OCI-LY1 (cell line): Measurements from ENCODE around the gene COX4I1.
A peak's percentile ranks its signal among the peaks of the same experiment; 100 is the strongest.

ENCODE experiments used
- H2AFZ ChIP-seq: fragments of 200-600 bp; sonication (generic), shearing (Covaris generic); 2 replicates; pipeline ENCODE4 v1.6.0; 2014; ENCODE audit warnings: antibody characterized with exemption, mild to moderate bottlenecking, low read length
- H3F3A ChIP-seq: fragments of 200-600 bp; sonication (generic), shearing (Covaris generic); 2 replicates; pipeline ENCODE4 v1.6.0; 2014; ENCODE audit warnings: mild to moderate bottlenecking, antibody characterized with exemption, low read length, moderate library complexity; ENCODE audit not compliant: insufficient read depth
- H3K27ac ChIP-seq: fragments of 200-600 bp; sonication (generic); 2 replicates; pipeline ENCODE4 v1.5.1; 2014; ENCODE audit warnings: low read length, mixed run types, mild to moderate bottlenecking, low read depth; ENCODE audit not compliant: poor library complexity, severe bottlenecking
- H3K27me3 ChIP-seq: fragments of 200-600 bp; sonication (generic); 2 replicates; pipeline ENCODE4 v1.6.0; 2014; ENCODE audit warnings: antibody characterized with exemption, mild to moderate bottlenecking, low read length, moderate library complexity; ENCODE audit not compliant: insufficient read depth
- H3K36me3 ChIP-seq: fragments of 200-600 bp; sonication (generic); 2 replicates; pipeline ENCODE4 v1.6.1; 2014; ENCODE audit warnings: mild to moderate bottlenecking, antibody characterized with exemption, low read length, moderate library complexity, mixed read lengths; ENCODE audit not compliant: insufficient read depth
- H3K4me1 ChIP-seq: fragments of 200-600 bp; sonication (generic); 2 replicates; pipeline ENCODE4 v1.5.1; 2014; ENCODE audit warnings: mild to moderate bottlenecking, low read length, moderate library complexity; ENCODE audit not compliant: insufficient read depth, severe bottlenecking
- H3K4me2 ChIP-seq: fragments of 200-600 bp; sonication (generic), shearing (Covaris generic); 2 replicates; pipeline ENCODE4 v1.6.1; 2014; ENCODE audit warnings: low read length
- H3K4me3 ChIP-seq: fragments of 200-600 bp; sonication (generic); 2 replicates; pipeline ENCODE4 v1.5.1; 2014; ENCODE audit warnings: low read length, low read depth, mild to moderate bottlenecking, mixed read lengths; ENCODE audit not compliant: poor library complexity, severe bottlenecking
- H3K79me2 ChIP-seq: fragments of 200-600 bp; shearing (Covaris generic); 2 replicates; pipeline ENCODE4 v1.6.1; 2016; ENCODE audit warnings: mixed run types, low read length, mixed read lengths; ENCODE audit not compliant: insufficient read depth
- H3K9ac ChIP-seq: fragments of 200-600 bp; sonication (generic), shearing (Covaris generic); 2 replicates; pipeline ENCODE4 v1.6.1; 2014; ENCODE audit warnings: mild to moderate bottlenecking, low read length, mixed read lengths
- H3K9me2 ChIP-seq: fragments of 200-600 bp; sonication (generic), shearing (Covaris generic); 2 replicates; pipeline ENCODE4 v1.6.1; 2014; ENCODE audit warnings: low read depth, mild to moderate bottlenecking, low read length, mixed read lengths
- H3K9me3 ChIP-seq: fragments of 200-600 bp; shearing (Covaris generic); 2 replicates; pipeline ENCODE4 v1.6.1; 2014; ENCODE audit warnings: low read length, mixed read lengths
- H4K20me1 ChIP-seq: fragments of 200-600 bp; sonication (generic), shearing (Covaris generic); 2 replicates; pipeline ENCODE4 v1.6.0; 2016; ENCODE audit warnings: mild to moderate bottlenecking, low read length; ENCODE audit not compliant: insufficient read depth
- CTCF ChIP-seq: fragments of 200-600 bp; sonication (generic), shearing (Covaris generic); IDR thresholded peaks from 2 replicates; pipeline ENCODE4 v1.5.1; 2017; ENCODE audit warnings: mild to moderate bottlenecking, antibody characterized with exemption, low read length, moderate library complexity, mixed read lengths
- EZH2 ChIP-seq: fragments of 200-600 bp; sonication (generic), shearing (Covaris generic); IDR thresholded peaks from 2 replicates; pipeline ENCODE4 v1.8.0; 2017; ENCODE audit warnings: borderline replicate concordance, mixed run types, mild to moderate bottlenecking, antibody characterized with exemption, low read length, moderate library complexity, mixed read lengths

Gene COX4I1

GRCh38 chr16:85799497-85800320, at the start of gene COX4I1, which contains the start of gene EMC8:
COX4I1 (plus strand) TSS chr16:85799695; CDS start chr16:85801206, 1,511 bp downstream.
EMC8 (minus strand) TSS chr16:85799544; CDS start chr16:85799295, 249 bp downstream.
- peak within 1 kb of the TSS; percentile 95 for H3K4me2 ChIP-seq
- H3K4me3 ChIP-seq = peak within 1 kb of the TSS; percentile 86
- no peak within 1 kb of the TSS for H2AFZ ChIP-seq
- peaks cover 54% of the 10 kb centered on the region for H3K4me1 ChIP-seq
- no peaks in the 10 kb centered on the region for H3K9me3 ChIP-seq
- no peaks in the 10 kb centered on the region for H3K27me3 ChIP-seq
- H4K20me1 ChIP-seq = no peaks in the 10 kb centered on the region
- no peaks in the 10 kb centered on the region for H3F3A ChIP-seq
- peak within 1 kb of the TSS; percentile 46 for H3K27ac ChIP-seq
- no peaks in the 10 kb centered on the region for H3K9me2 ChIP-seq
- TF ChIP-seq EZH2 (no peak), CTCF (no peak)
- H3K79me2 ChIP-seq = peaks cover 41% of the 10 kb centered on the region
- H3K36me3 ChIP-seq = peaks cover 64% of the 10 kb centered on the region
- H3K9ac ChIP-seq = peak within 1 kb of the TSS; percentile 97

- Histone ChIP-seq H3K9me3 (no peaks in the 10 kb centered on the region), H4K20me1 (no peaks in the 10 kb centered on the region), H3K27ac (no peak overlapping the region), H3K9ac (no peak overlapping the region), H3K4me2 (peak overlapping the region; percentile 25; the same call in 1 of the 2 replicates), H3K4me1 (peaks cover 43% of the 10 kb centered on the region), H3K4me3 (peak overlapping the region; percentile 31), H3K27me3 (peaks cover 9% of the 10 kb centered on the region; the same call in 1 of the 2 replicates), H3K9me2 (no peaks in the 10 kb centered on the region), H3K79me2 (no peaks in the 10 kb centered on the region), H2AFZ (no peak overlapping the region), H3F3A (no peaks in the 10 kb centered on the region), H3K36me3 (no peaks in the 10 kb centered on the region)
- TF ChIP-seq CTCF (no peak), EZH2 (no peak)
Observed at GRCh38 chr16:85749771-85750145, 49.7 kb upstream of the COX4I1 start.

- H3K9me3 ChIP-seq = no peaks in the 10 kb centered on the region
- peaks cover 9% of the 10 kb centered on the region; the same call in 1 of the 2 replicates for H3K27me3 ChIP-seq
- H3K9me2 ChIP-seq = no peaks in the 10 kb centered on the region
- no peaks in the 10 kb centered on the region for H4K20me1 ChIP-seq
- no peak overlapping the region for H2AFZ ChIP-seq
- H3K79me2 ChIP-seq = no peaks in the 10 kb centered on the region
- no peak overlapping the region; the same call in 1 of the 2 replicates for H3K9ac ChIP-seq
- no peak for TF ChIP-seq EZH2
- no peak for TF ChIP-seq CTCF
- peaks cover 48% of the 10 kb centered on the region for H3K4me1 ChIP-seq
- no peak overlapping the region for H3K27ac ChIP-seq
- no peaks in the 10 kb centered on the region for H3K36me3 ChIP-seq
- peak overlapping the region; percentile 31 for H3K4me3 ChIP-seq
- H3K4me2 ChIP-seq = peak overlapping the region; percentile 25
- no peaks in the 10 kb centered on the region for H3F3A ChIP-seq
Observed at GRCh38 chr16:85750146-85750826, 49.2 kb upstream of the COX4I1 start.
